Endothelial cell (in vitro differentiated cells): Measurements from ENCODE around the gene ANKRD9. TPM values are rescaled to one million over a fixed set of nuclear protein-coding genes. Genes with fewer than 3 reads are reported as not detected.
A peak's percentile ranks its signal among the peaks of the same experiment; 100 is the strongest.

ENCODE experiments used
- DNase-seq: peaks from one replicate; pipeline ENCODE4 v3.0.0; 2021; ENCODE audit warnings: low spot score
- H3K27ac Mint-ChIP-seq: one replicate; pipeline ENCODE4 v1.8.0; 2021; ENCODE audit warnings: mixed read lengths, inconsistent platforms; ENCODE audit not compliant: unreplicated experiment
- H3K27me3 Mint-ChIP-seq: one replicate; pipeline ENCODE4 v1.8.0; 2021; ENCODE audit warnings: mild to moderate bottlenecking, moderate library complexity, mixed read lengths, inconsistent platforms; ENCODE audit not compliant: unreplicated experiment
- H3K36me3 Mint-ChIP-seq: one replicate; pipeline ENCODE4 v1.8.0; 2021; ENCODE audit warnings: mild to moderate bottlenecking, low read depth, mixed read lengths, inconsistent platforms; ENCODE audit not compliant: unreplicated experiment
- H3K4me1 Mint-ChIP-seq: one replicate; pipeline ENCODE4 v1.8.0; 2021; ENCODE audit warnings: mild to moderate bottlenecking, mixed read lengths, inconsistent platforms; ENCODE audit not compliant: unreplicated experiment
- H3K4me3 Mint-ChIP-seq: one replicate; pipeline ENCODE4 v1.8.0; 2021; ENCODE audit warnings: mild to moderate bottlenecking, mixed read lengths, inconsistent platforms; ENCODE audit not compliant: unreplicated experiment
- H3K9me3 Mint-ChIP-seq: one replicate; pipeline ENCODE4 v1.8.0; 2021; ENCODE audit warnings: mixed read lengths, inconsistent platforms; ENCODE audit not compliant: unreplicated experiment
- CTCF ChIP-seq: fragments of 200-600 bp; sonication (generic); IDR thresholded peaks from one replicate; pipeline ENCODE4 v1.5.0; 2021; ENCODE audit warnings: antibody characterized with exemption; ENCODE audit not compliant: unreplicated experiment
- total RNA-seq: library from RNA; stranded (reverse); fragmentation: NEBNext Ultra II Directional; extraction: Animal tissue kit (Norgen Biotek cat#: 25700); gene quantifications from one replicate; pipeline ENCODE4 v1.2.1, GENCODE V29; 2021; ENCODE audit not compliant: unreplicated experiment

The ANKRD9 gene
- total RNA-seq, 1 donor from 2014 or later: 9.4 TPM

- DNase-seq: no peak
- H3K4me1 Mint-ChIP-seq: peaks cover 3% of the 10 kb centered on the region
- peaks cover 15% of the 10 kb centered on the region for H3K27me3 Mint-ChIP-seq
- no peak for TF ChIP-seq CTCF
- H3K9me3 Mint-ChIP-seq: no peaks in the 10 kb centered on the region
- H3K36me3 Mint-ChIP-seq: peaks cover 6% of the 10 kb centered on the region
- no peak overlapping the region for H3K4me3 Mint-ChIP-seq
- H3K27ac Mint-ChIP-seq: no peak overlapping the region
Measured at GRCh38 chr14:102512793-102513300, 3.3 kb upstream of the ANKRD9 start.

DNA sequence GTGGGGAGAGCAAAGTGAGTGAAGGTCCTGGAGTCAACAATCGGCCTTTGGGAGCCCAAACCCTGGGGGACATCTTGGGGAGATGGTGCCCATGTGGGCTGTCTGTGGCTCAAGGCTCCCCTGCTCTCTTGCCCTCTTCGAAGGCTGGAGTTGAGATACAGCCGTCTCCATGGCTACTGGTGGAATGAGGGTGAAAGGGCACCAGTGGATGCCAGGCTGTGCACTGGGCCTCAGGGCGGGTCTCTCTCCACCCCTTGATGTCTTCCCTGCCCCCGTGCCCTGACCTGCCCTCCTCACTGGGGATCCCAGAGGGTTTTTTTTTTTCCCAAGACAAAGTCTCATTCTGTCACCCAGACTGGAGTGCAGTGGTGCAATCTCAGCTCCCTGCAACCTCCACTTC lies 2.0 kb upstream of the ANKRD9 start:
- no peaks in the 10 kb centered on the region for H3K9me3 Mint-ChIP-seq
- H3K4me3 Mint-ChIP-seq: no peak overlapping the region
- H3K27me3 Mint-ChIP-seq: peaks cover 14% of the 10 kb centered on the region
- no peak for TF ChIP-seq CTCF
- no peak overlapping the region for H3K27ac Mint-ChIP-seq
- H3K36me3 Mint-ChIP-seq: peaks cover 7% of the 10 kb centered on the region
- peaks cover 3% of the 10 kb centered on the region for H3K4me1 Mint-ChIP-seq
- DNase-seq: no peak

DNA sequence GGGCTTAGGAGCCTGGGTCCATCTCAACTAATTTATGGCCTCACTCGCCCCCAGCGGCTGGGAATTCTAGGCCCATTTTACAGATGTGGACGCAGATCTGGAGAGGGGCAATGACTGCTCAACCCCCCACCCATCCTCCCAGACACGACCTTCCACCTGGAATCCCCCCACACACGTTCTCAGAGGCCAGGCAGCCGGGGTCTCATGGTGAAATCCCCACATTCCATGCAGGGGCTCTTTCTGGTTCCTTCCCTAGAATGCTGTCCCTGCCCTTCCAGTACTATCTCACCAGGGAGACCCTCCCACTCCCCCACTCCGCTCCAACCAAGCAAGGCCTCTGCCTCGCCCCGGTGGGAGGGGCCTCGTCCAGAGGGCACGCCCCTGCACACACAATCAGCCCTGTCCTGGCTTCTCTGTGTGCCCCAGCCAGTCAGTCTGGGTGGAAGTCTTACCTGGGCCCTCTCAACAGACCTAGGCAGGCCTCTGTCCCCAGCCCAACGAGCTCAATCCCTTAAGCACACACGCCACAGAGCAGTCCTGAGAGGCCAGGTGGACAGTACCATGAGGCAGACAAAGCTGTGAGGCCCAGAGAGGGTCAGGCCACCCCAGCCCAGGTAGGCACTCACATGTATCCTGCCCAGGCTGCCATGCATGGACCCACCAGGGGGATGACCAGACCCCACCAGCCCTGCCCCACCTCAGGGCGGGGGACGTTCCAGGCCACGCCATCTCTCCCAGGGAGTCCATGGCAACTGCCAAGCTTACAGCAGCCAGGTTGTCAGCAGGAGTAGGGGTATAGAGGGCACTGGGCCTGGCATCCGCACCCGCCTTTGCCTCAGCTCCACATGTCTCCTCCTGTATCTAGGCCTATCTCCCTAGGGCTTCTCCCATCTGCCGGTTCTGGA lies 1.3 kb upstream of the ANKRD9 start:
- DNase-seq: peak; percentile 56
- Mint-ChIP-seq H3K36me3 (peaks cover 4% of the 10 kb centered on the region), H3K4me1 (no peaks in the 10 kb centered on the region), H3K9me3 (no peaks in the 10 kb centered on the region), H3K27me3 (peaks cover 11% of the 10 kb centered on the region), H3K27ac (no peak overlapping the region), H3K4me3 (peak overlapping the region; percentile 87)
- TF ChIP-seq CTCF: no peak

DNA sequence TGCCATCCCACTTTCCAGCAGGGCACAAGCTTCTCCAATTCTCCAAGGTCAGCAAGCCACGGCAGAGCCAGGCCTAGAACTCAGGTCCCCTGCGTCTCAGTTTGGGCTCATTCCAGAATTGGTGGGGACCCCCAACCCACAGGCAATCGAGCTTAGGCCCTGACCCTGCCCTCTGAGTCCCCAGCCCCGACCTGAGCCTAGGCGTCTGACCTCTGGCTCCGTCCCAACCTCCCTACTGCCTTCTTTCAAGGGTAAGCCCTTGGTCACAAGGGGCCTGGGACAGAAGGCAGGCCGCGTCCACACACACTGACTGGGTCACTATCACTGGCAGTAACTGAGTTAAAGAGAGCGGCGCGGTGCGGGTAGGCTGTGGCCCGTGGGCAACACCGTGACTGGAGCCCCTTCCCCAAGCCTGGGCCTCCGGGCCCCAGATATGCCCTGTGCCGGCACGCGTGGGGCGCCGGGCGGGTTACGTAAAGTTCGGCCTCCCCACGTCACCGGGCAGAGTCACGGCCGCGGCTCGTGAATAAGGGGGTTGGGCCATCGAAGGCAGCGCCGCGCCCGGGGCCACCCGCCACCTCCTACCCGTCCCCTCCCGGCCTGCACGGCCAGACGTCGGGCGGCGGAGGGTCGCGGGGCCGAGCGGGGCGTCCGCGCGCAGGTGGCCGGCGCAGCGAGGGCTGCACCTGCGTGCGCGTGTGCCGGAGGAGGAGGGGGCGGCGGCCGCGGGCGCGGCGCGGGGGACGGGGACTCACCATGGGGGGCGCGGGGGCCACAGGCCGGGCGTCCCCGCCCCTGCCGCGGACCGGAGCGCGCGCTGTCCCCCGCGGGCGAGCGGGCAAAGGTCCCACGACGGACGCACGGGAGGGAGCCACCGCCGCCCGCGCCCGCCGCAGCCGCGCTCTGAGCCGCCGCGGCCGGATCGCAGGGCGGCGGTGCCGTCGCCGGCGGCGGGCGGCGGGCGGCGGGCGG lies 516 bp downstream of the ANKRD9 start:
- DNase-seq: no peak
- H3K27ac Mint-ChIP-seq: no peak overlapping the region
- H3K27me3 Mint-ChIP-seq: peaks cover 9% of the 10 kb centered on the region
- H3K9me3 Mint-ChIP-seq: no peaks in the 10 kb centered on the region
- H3K4me3 Mint-ChIP-seq: peak overlapping the region; percentile 80
- peaks cover 4% of the 10 kb centered on the region for H3K36me3 Mint-ChIP-seq
- TF ChIP-seq CTCF: no peak
- H3K4me1 Mint-ChIP-seq: no peaks in the 10 kb centered on the region
